Keratinocyte (primary cell): ENCODE results near the gene KCNN4. TPM values are rescaled to one million over a fixed set of nuclear protein-coding genes. Genes with fewer than 3 reads are reported as not detected.

Experiments used
- DNase-seq: peaks from one replicate; pipeline ENCODE4 v3.0.0-alpha.2; 2011; ENCODE audit warnings: low read depth, missing footprints, low spot score
- FAIRE-seq: peaks from 2 replicates; lab custom pipeline; 2011; peaks lifted over from hg19 to GRCh38; lab: Jason Lieb, UNC
- H2AFZ ChIP-seq: 2 replicates; pipeline ENCODE4 v1.6.0; 2012; ENCODE audit warnings: low read length, control low read depth, inconsistent platforms; ENCODE audit not compliant: control insufficient read depth
- H3K27ac ChIP-seq: 2 replicates; pipeline ENCODE4 v1.5.1; 2011; ENCODE audit warnings: low read length; ENCODE audit not compliant: control insufficient read depth, insufficient read depth
- H3K27me3 ChIP-seq: 3 replicates; pipeline ENCODE4 v1.6.0; 2011; ENCODE audit warnings: low read length; ENCODE audit not compliant: control insufficient read depth, insufficient read depth; ENCODE audit errors: extremely low read depth
- H3K36me3 ChIP-seq, 2 experiments: 2 replicates in 1 of 2; 3 replicates in 1 of 2; pipeline ENCODE4 v1.5.1; 2011; ENCODE audit warnings: low read length in 2 of 2, mild to moderate bottlenecking in 1 of 2; ENCODE audit not compliant: control insufficient read depth in 2 of 2, insufficient read depth in 2 of 2; ENCODE audit errors: extremely low read depth in 1 of 2
- H3K4me1 ChIP-seq: 3 replicates; pipeline ENCODE4 v1.5.1; 2011; ENCODE audit warnings: low read length; ENCODE audit not compliant: control insufficient read depth, insufficient read depth; ENCODE audit errors: extremely low read depth
- H3K4me2 ChIP-seq: 3 replicates; pipeline ENCODE4 v1.6.0; 2011; ENCODE audit warnings: low read depth, low read length; ENCODE audit not compliant: control insufficient read depth, insufficient read depth; ENCODE audit errors: extremely low read depth
- H3K4me3 ChIP-seq, 3 experiments: fragments of 200-600 bp in 1 of 3; sonication (generic) in 1 of 3; 2 replicates in 2 of 3; 3 replicates in 1 of 3; pipeline ENCODE4 v1.5.1; 2011 to 2016; ENCODE audit warnings: low read length in 3 of 3, mild to moderate bottlenecking in 3 of 3, control low read depth in 2 of 3, inconsistent platforms in 1 of 3, low read depth in 1 of 3, mixed read lengths in 1 of 3, mixed run types in 1 of 3, moderate library complexity in 1 of 3; ENCODE audit not compliant: control insufficient read depth in 2 of 3, insufficient read depth in 2 of 3; ENCODE audit errors: extremely low read depth in 1 of 3
- H3K79me2 ChIP-seq: 2 replicates; pipeline ENCODE4 v1.6.0; 2012; ENCODE audit warnings: low read length; ENCODE audit not compliant: control insufficient read depth, insufficient read depth
- H3K9ac ChIP-seq: 3 replicates; pipeline ENCODE4 v1.6.0; 2011; ENCODE audit warnings: low read length; ENCODE audit not compliant: control insufficient read depth, insufficient read depth; ENCODE audit errors: extremely low read depth
- H3K9me1 ChIP-seq: 3 replicates; pipeline ENCODE4 v1.6.0; 2011; ENCODE audit warnings: low read length; ENCODE audit not compliant: control insufficient read depth, insufficient read depth; ENCODE audit errors: extremely low read depth
- H3K9me3 ChIP-seq: 2 replicates; pipeline ENCODE4 v1.5.1; 2012; ENCODE audit warnings: low read depth, low read length; ENCODE audit not compliant: control insufficient read depth
- H4K20me1 ChIP-seq: 3 replicates; pipeline ENCODE4 v1.6.0; 2011; ENCODE audit warnings: low read length; ENCODE audit not compliant: control insufficient read depth, insufficient read depth; ENCODE audit errors: extremely low read depth
- EZH2 ChIP-seq: IDR thresholded peaks from one replicate; pipeline ENCODE4 v1.6.1; 2012; ENCODE audit warnings: inconsistent platforms, mild to moderate bottlenecking, low read length, moderate library complexity
- dilution Hi-C: fragments of 300-500 bp; cut with MboI; formaldehyde crosslinking; loops from one replicate; pipeline ENCODE4 v1.7.0; 2020; ENCODE audit warnings: low sequenced_read_pairs; ENCODE audit not compliant: extremely low pct_ligation_motif_present
- polyA plus RNA-seq, 5 experiments: library from polyadenylated mRNA; depleted of rRNA in 3 of 5; stranded (reverse) in 3 of 5; stranded (forward) in 1 of 5; unstranded in 1 of 5; fragments of >200 nt; gene quantifications; 1 replicate in 1 of 5; 2 replicates in 3 of 5; 3 replicates in 1 of 5; pipeline versions ENCODE4 v1.2.1 to v1.2.3, GENCODE V29; 2011 to 2012; ENCODE audit warnings: missing spikeins in 2 of 5, low read depth in 1 of 5, low replicate concordance in 1 of 5
- TF ChIP-seq, protein P1 (sequence below), 3 experiments: IDR thresholded peaks in 1 of 3; conservative IDR thresholded peaks in 1 of 3; optimal IDR thresholded peaks in 1 of 3; 2 replicates in 2 of 3; 3 replicates in 1 of 3; pipeline versions ENCODE3 to v1.5.1; 2011; ENCODE audit warnings: low read length in 3 of 3, mild to moderate bottlenecking in 3 of 3, moderate library complexity in 2 of 3, control low read depth in 1 of 3, inconsistent platforms in 1 of 3; ENCODE audit not compliant: insufficient read depth in 2 of 3; ENCODE audit errors: extremely low read depth in 1 of 3

Gene KCNN4
- polyA plus RNA-seq, 1 donor (not counting 4 experiments of a cell fraction or from before 2014, with no cell fraction given) = 9.8 TPM

DNA sequence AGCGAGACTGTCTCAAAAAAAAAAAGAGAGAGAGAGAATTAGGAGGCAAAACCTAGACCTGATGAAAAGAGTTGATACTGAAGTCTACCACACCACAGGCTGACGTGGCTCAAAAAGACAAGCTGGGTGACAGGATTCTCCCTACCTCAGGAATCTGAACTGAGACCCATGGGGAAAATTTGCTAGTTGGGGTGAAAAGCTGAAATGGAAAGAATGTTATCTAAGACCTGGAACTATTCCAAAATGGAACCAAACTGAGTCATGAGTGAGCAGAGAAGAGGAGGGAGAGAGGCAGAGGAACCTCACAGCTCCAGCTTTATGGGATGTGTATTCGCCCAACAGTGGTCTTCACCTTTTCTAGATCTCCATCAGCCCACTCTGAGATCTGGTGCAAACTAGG is 37.7 kb downstream of the KCNN4 start:
- Histone ChIP-seq H3K79me2 (no peaks in the 10 kb centered on the region), H3K9me1 (no peaks in the 10 kb centered on the region), H2AFZ (no peak overlapping the region), H3K9me3 (no peaks in the 10 kb centered on the region), H4K20me1 (no peaks in the 10 kb centered on the region), H3K27me3 (no peaks in the 10 kb centered on the region), H3K4me2 (no peak overlapping the region), H3K4me1 (peaks cover 19% of the 10 kb centered on the region), H3K4me3 (no peak overlapping the region), H3K9ac (no peak overlapping the region), H3K27ac (no peak overlapping the region), H3K36me3 (peaks cover 34 to 58% of the 10 kb centered on the region in 2 experiments)
- TF ChIP-seq EZH2 = no peak
- TF ChIP-seq, protein P1, sequence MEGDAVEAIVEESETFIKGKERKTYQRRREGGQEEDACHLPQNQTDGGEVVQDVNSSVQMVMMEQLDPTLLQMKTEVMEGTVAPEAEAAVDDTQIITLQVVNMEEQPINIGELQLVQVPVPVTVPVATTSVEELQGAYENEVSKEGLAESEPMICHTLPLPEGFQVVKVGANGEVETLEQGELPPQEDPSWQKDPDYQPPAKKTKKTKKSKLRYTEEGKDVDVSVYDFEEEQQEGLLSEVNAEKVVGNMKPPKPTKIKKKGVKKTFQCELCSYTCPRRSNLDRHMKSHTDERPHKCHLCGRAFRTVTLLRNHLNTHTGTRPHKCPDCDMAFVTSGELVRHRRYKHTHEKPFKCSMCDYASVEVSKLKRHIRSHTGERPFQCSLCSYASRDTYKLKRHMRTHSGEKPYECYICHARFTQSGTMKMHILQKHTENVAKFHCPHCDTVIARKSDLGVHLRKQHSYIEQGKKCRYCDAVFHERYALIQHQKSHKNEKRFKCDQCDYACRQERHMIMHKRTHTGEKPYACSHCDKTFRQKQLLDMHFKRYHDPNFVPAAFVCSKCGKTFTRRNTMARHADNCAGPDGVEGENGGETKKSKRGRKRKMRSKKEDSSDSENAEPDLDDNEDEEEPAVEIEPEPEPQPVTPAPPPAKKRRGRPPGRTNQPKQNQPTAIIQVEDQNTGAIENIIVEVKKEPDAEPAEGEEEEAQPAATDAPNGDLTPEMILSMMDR (optimal IDR thresholded peaks at IDR 0.05 in 1 of 3, IDR thresholded peaks at IDR 0.05 in 1 of 3, conservative IDR thresholded peaks at IDR 0.05 in 1 of 3; ENCODE audit: extremely low read depth in 1 of 3, insufficient read depth in 2 of 3, low read length in 3 of 3) = no peak
- DNase-seq (no peak), FAIRE-seq (no peak)
- dilution Hi-C loops = no loop called here

DNA sequence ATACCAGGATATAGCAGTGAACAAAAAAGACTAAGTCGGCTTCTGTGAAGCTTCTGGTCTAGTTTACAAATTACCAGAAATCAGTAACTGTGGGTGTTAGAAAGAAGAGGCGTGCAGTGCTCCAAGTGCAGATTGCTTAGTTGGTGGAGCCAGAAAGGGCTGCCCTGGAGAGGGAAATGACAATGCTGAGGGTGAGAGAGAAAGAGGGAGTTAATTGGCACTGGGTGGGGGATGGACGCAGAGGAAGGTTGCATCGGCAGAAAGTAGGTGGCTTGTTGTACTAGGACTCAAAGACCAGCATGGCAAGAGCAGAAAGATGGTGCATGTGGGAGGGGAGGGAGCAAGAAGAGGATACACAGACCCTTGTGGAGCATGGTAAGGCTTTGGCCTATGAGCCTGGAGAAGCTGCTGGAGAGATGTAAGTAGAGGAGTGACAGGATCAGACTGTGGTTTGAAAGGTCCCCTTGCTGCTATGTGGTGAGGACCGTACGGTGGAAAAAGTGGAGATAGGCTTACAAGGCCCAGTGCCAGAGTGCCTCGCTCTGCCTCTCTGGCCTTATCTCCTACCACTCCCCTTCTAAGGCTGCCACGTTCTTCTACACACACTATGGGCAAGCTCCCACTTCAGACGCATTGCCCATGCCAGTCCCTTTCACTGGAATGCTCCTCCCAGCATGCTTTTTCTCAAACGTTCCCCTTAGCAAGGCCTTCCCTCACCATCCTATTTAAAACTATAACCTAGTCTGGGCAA is 39.5 kb downstream of the KCNN4 start:
- Histone ChIP-seq H3K9me3 (no peaks in the 10 kb centered on the region), H3K9ac (no peak overlapping the region), H3K27ac (no peak overlapping the region), H3K4me1 (peaks cover 19% of the 10 kb centered on the region), H3K4me3 (no peak overlapping the region), H3K79me2 (no peaks in the 10 kb centered on the region), H3K4me2 (no peak overlapping the region), H3K27me3 (no peaks in the 10 kb centered on the region), H3K9me1 (no peaks in the 10 kb centered on the region), H4K20me1 (no peaks in the 10 kb centered on the region), H2AFZ (no peak overlapping the region), H3K36me3 (peaks cover 42 to 61% of the 10 kb centered on the region in 2 experiments)
- dilution Hi-C loops = no loop called here
- FAIRE-seq (no peak), DNase-seq (no peak)
- TF ChIP-seq EZH2 = no peak
- TF ChIP-seq, protein P1 (optimal IDR thresholded peaks at IDR 0.05 in 1 of 3, IDR thresholded peaks at IDR 0.05 in 1 of 3, conservative IDR thresholded peaks at IDR 0.05 in 1 of 3; ENCODE audit: extremely low read depth in 1 of 3, insufficient read depth in 2 of 3, low read length in 3 of 3) = no peak
